ENCODE measurements around the gene WDR33.

DNA sequence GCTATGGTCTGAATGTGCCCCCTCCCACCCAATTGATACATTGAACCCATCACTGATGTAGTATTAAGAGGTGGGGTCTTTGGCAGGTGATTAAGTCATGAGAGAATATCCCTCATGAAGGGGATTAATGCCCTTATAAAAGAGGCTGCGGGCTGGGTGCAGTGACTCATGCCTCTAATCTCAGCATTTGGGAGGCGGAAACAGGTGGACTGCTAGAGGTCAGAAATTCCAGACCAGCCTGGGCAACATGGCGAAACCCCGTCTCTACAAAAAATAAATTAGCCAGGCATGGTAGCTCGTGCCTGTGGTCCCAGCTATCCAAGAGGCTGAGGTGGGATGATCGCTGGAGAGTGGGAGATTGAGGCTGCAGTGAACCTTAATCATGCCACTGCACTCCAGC is 32.7 kb upstream of the WDR33 start:
- TF ChIP-seq, protein P1, sequence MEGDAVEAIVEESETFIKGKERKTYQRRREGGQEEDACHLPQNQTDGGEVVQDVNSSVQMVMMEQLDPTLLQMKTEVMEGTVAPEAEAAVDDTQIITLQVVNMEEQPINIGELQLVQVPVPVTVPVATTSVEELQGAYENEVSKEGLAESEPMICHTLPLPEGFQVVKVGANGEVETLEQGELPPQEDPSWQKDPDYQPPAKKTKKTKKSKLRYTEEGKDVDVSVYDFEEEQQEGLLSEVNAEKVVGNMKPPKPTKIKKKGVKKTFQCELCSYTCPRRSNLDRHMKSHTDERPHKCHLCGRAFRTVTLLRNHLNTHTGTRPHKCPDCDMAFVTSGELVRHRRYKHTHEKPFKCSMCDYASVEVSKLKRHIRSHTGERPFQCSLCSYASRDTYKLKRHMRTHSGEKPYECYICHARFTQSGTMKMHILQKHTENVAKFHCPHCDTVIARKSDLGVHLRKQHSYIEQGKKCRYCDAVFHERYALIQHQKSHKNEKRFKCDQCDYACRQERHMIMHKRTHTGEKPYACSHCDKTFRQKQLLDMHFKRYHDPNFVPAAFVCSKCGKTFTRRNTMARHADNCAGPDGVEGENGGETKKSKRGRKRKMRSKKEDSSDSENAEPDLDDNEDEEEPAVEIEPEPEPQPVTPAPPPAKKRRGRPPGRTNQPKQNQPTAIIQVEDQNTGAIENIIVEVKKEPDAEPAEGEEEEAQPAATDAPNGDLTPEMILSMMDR (IDR thresholded peaks at IDR 0.05), result no peak
- TF ChIP-seq POLR2A (IDR thresholded peaks at IDR 0.05), result no peak
